K562 (cell line): ENCODE results near the gene ZNF787. TPM values are rescaled to one million over a fixed set of nuclear protein-coding genes. Genes with fewer than 3 reads are reported as not detected.

Source experiments
- ATAC-seq: fragments of 200-7000 bp; cut with Tn5 transposase; 3 replicates; pipeline ENCODE4 v1.9.1; 2020; ENCODE audit warnings: moderate library complexity
- BruUV-seq: library from RNA; stranded (reverse); fragments of 400-500 nt; replicated peaks from 2 replicates; lab custom pipeline; 2021; lab: Mats Ljungman, UMichigan
- CTCF ChIA-PET: fragments of 300-600 bp; formaldehyde crosslinking; extraction: SDS; loops from one replicate; lab custom pipeline; 2021; ENCODE audit warnings: low intra/inter-chr PET ratio; lab: Yijun Ruan, JAX
- POLR2A ChIA-PET: fragments of 300-600, 350-650 bp; sonication (Branson Sonifier 250); formaldehyde crosslinking; extraction: SDS; loops from one replicate; lab custom pipeline; 2021; ENCODE audit warnings: antibody characterized with exemption, inconsistent platforms; lab: Yijun Ruan, JAX
- DNase-seq, 4 experiments: peaks; one replicate each; pipeline versions ENCODE4 v3.0.0 to v3.0.0-alpha.2; 2011 to 2018; ENCODE audit warnings: low spot score in 3 of 4, mixed read lengths in 3 of 4; ENCODE audit errors: extremely low read depth in 1 of 4
- FAIRE-seq: peaks from 2 replicates; lab custom pipeline; 2011; peaks lifted over from hg19 to GRCh38; lab: Jason Lieb, UNC
- H2AFZ ChIP-seq: 2 replicates; pipeline ENCODE4 v1.6.0; 2011; ENCODE audit warnings: low read depth, low read length, control low read depth, inconsistent platforms
- H3K27ac ChIP-seq: fragments of 200-600 bp; 3 replicates; pipeline ENCODE4 v1.8.0; 2011; ENCODE audit warnings: low read depth, mild to moderate bottlenecking, control low read depth, inconsistent platforms, low read length, moderate library complexity, mixed read lengths; ENCODE audit errors: extremely low read depth
- H3K27me3 ChIP-seq, 2 experiments: fragments of 300-600 bp in 1 of 2; 2 replicates in 1 of 2; 3 replicates in 1 of 2; pipeline versions ENCODE4 v1.6.0 to v1.8.0; 2011; ENCODE audit warnings: inconsistent platforms in 2 of 2, low read length in 2 of 2, mild to moderate bottlenecking in 1 of 2, mixed read lengths in 1 of 2, moderate library complexity in 1 of 2; ENCODE audit not compliant: control insufficient read depth in 2 of 2, insufficient read depth in 2 of 2
- H3K36me3 ChIP-seq: fragments of 300-600 bp; 3 replicates; pipeline ENCODE4 v1.8.0; 2011; ENCODE audit warnings: mild to moderate bottlenecking, low read length, inconsistent platforms; ENCODE audit not compliant: control insufficient read depth, insufficient read depth
- H3K4me1 ChIP-seq, 2 experiments: fragments of 200-600 bp in 1 of 2; replicated peaks in 1 of 2; 2 replicates in 1 of 2; 3 replicates in 1 of 2; pipeline versions ENCODE4 v1.5.1 to v1.8.0; 2011; ENCODE audit warnings: inconsistent platforms in 2 of 2, low read length in 2 of 2, mild to moderate bottlenecking in 1 of 2, mixed read lengths in 1 of 2, moderate library complexity in 1 of 2; ENCODE audit not compliant: control insufficient read depth in 2 of 2, insufficient read depth in 2 of 2
- H3K4me2 ChIP-seq: 2 replicates; pipeline ENCODE4 v1.6.1; 2011; ENCODE audit warnings: low read length, control low read depth, inconsistent platforms, mixed read lengths; ENCODE audit not compliant: insufficient read depth
- H3K4me3 ChIP-seq: fragments of 200-600 bp; sonication (generic), shearing (Covaris generic); 2 replicates; pipeline ENCODE4 v1.5.1; 2016; ENCODE audit warnings: control low read depth, inconsistent platforms
- H3K79me2 ChIP-seq: fragments of 200-600 bp; 3 replicates; pipeline ENCODE4 v1.8.0; 2011; ENCODE audit warnings: low read length, inconsistent platforms; ENCODE audit not compliant: control insufficient read depth, insufficient read depth
- H3K9ac ChIP-seq, 2 experiments: 2 replicates each; pipeline versions ENCODE4 v1.6.0 to v1.6.1; 2011; ENCODE audit warnings: low read depth in 2 of 2, low read length in 2 of 2, control low read depth in 1 of 2, inconsistent platforms in 1 of 2, mild to moderate bottlenecking in 1 of 2, mixed read lengths in 1 of 2; ENCODE audit not compliant: insufficient read depth in 1 of 2
- H3K9me1 ChIP-seq: one replicate; pipeline ENCODE4 v1.6.0; 2011; ENCODE audit warnings: inconsistent platforms, mild to moderate bottlenecking, low read length, moderate library complexity; ENCODE audit not compliant: control insufficient read depth, insufficient read depth
- H3K9me3 ChIP-seq: replicated peaks from 2 replicates; pipeline ENCODE4 v1.5.1; 2011; ENCODE audit warnings: low read depth, low read length, inconsistent platforms; ENCODE audit not compliant: control insufficient read depth, insufficient read depth
- H4K20me1 ChIP-seq: replicated peaks from 2 replicates; pipeline ENCODE4 v1.6.1; 2011; ENCODE audit warnings: low read length, inconsistent platforms, mixed read lengths; ENCODE audit not compliant: control insufficient read depth, insufficient read depth
- CREM ChIP-seq: IDR thresholded peaks from 2 replicates; pipeline ENCODE4 v1.6.1; 2014; ENCODE audit warnings: antibody characterized with exemption, low read depth
- MAFF ChIP-seq: IDR thresholded peaks from 2 replicates; pipeline ENCODE4 v1.6.1; 2012; ENCODE audit warnings: low read length, improper control_type of control experiment
- MITF ChIP-seq: IDR thresholded peaks from 2 replicates; pipeline ENCODE4 v1.6.1; 2014; ENCODE audit warnings: antibody characterized with exemption
- NFIC ChIP-seq: fragments of 450-650 bp; IDR thresholded peaks from 2 replicates; pipeline ENCODE4 v1.6.1; 2017; ENCODE audit warnings: mild to moderate bottlenecking, inconsistent platforms
- POLR2G ChIP-seq: fragments of 200-400 bp; formaldehyde crosslinking; IDR thresholded peaks from 2 replicates; pipeline ENCODE4 v1.6.1; 2017; ENCODE audit warnings: low read depth, mild to moderate bottlenecking, antibody characterized with exemption, low read length, moderate library complexity
- POLR3A ChIP-seq: IDR thresholded peaks from 2 replicates; pipeline ENCODE4 v1.6.1; 2011; ENCODE audit warnings: borderline replicate concordance, mild to moderate bottlenecking, moderate library complexity; ENCODE audit not compliant: insufficient read length, insufficient read depth; ENCODE audit errors: extremely low read depth
- PURB ChIP-seq: sonication (generic); formaldehyde crosslinking; IDR thresholded peaks from 2 replicates; pipeline ENCODE4 v1.9.0; 2021; ENCODE audit warnings: low read depth, mild to moderate bottlenecking, missing genetic modification reagents
- TCF15 ChIP-seq: fragments of 250-450 bp; sonication (Bioruptor Pico); IDR thresholded peaks from 2 replicates; pipeline ENCODE4 v1.8.0; 2022; ENCODE audit warnings: moderate library complexity, mild to moderate bottlenecking, inconsistent platforms
- ZBTB33 ChIP-seq: sonication (generic); formaldehyde crosslinking; IDR thresholded peaks from 2 replicates; pipeline ENCODE4 v1.8.1; 2023; ENCODE audit warnings: mild to moderate bottlenecking, missing genetic modification reagents
- ZBTB34 ChIP-seq: fragments of 250-450 bp; sonication (Bioruptor Pico); IDR thresholded peaks from 2 replicates; pipeline ENCODE4 v1.8.0; 2021; ENCODE audit warnings: mild to moderate bottlenecking, moderate library complexity
- ZBTB9 ChIP-seq: fragments of 450-650 bp; formaldehyde crosslinking; IDR thresholded peaks from 2 replicates; pipeline ENCODE4 v1.4.0; 2020; ENCODE audit warnings: mild to moderate bottlenecking, moderate library complexity
- ZNF197 ChIP-seq: fragments of 200-800 bp; sonication (Bioruptor generic); IDR thresholded peaks from 2 replicates; pipeline ENCODE4 v1.6.1; 2016; ENCODE audit warnings: low read depth, missing genetic modification characterization, missing compliant biosample characterization
- ZNF75A ChIP-seq: fragments of 450-650 bp; formaldehyde crosslinking; IDR thresholded peaks from 2 replicates; pipeline ENCODE4 v1.4.0; 2020; ENCODE audit warnings: mild to moderate bottlenecking
- WGBS: fragments of 100-300 bp; shearing (Covaris generic); methylation state at CpG from one replicate; pipeline ENCODE4 v1.1.6; 2016; ENCODE audit warnings: low coverage, mixed read lengths; ENCODE audit not compliant: insufficient coverage; ENCODE audit errors: missing lambda C conversion rate; 5-methylcytosine and 5-hydroxymethylcytosine counted together
- in situ Hi-C: fragments of 300-500 bp; cut with MboI; formaldehyde crosslinking; loops from 4 replicates; pipeline ENCODE4 v1.15.0; 2018; ENCODE audit warnings: inconsistent platforms, mixed read lengths
- intact Hi-C: fragments of 100-400 bp; cut with micrococcal nuclease; formaldehyde crosslinking; loops from 2 replicates; pipeline ENCODE4 v1.14.2; 2022
- polyA plus RNA-seq, 8 experiments: library from polyadenylated mRNA; depleted of rRNA in 4 of 8; stranded (reverse) in 5 of 8; unstranded in 3 of 8; fragments of >200 nt; fragmentation: Nextera tagmentation in 2 of 8; fragmentation: Illumina TruSeq in 1 of 8; extraction: Ambion mirVana in 2 of 8; extraction: Trizol in 1 of 8; gene quantifications; 2 replicates each; pipeline versions ENCODE4 v1.2.1 to v1.2.3, GENCODE V29; 2011 to 2014; ENCODE audit warnings: inconsistent platforms in 1 of 8, missing spikeins in 1 of 8
- total RNA-seq, 7 experiments: library from RNA; depleted of rRNA in 6 of 7; stranded (reverse); fragments of >200 nt in 6 of 7; fragmentation: Illumina TruSeq in 2 of 7; extraction: Trizol in 2 of 7; gene quantifications; 2 replicates each; pipeline versions ENCODE4 v1.2.1 to v1.2.3, GENCODE V29; 2011 to 2021; ENCODE audit warnings: low replicate concordance in 1 of 7

ZNF787 gene
- total and polyA plus RNA-seq, 9 of the 15 experiments (the other 6 are each of a cell fraction or from before 2014, with no cell fraction given): 0.45 to 77.6 (median 7.3) TPM

GRCh38 chr19:56110515-56111448, 10.3 kb downstream of the ZNF787 start:
- CTCF ChIA-PET: no interaction called here
- H3K9me3 ChIP-seq: peaks cover 4% of the 10 kb centered on the region; the same call in 1 of the 2 replicates
- DNase-seq: peak in 1 of 4 experiments; percentile 14
- peaks cover 12% of the 10 kb centered on the region for H3K9me1 ChIP-seq
- peaks cover 8 to 65% of the 10 kb centered on the region in 2 experiments; a peak in 3 of 5 replicates for H3K4me1 ChIP-seq
- peaks cover 97% of the 10 kb centered on the region for H3K79me2 ChIP-seq
- peak; percentile 78 for ATAC-seq
- in situ Hi-C loops (no loop called here), intact Hi-C loops (no loop called here)
- H3K27me3 ChIP-seq: no peaks in the 10 kb centered on the region
- no TSS peak for BruUV-seq
- no peak for FAIRE-seq
- no peak overlapping the region for H3K27ac ChIP-seq
- H3K9ac ChIP-seq: peak overlapping the region in 1 of 2 experiments; percentile 83; a peak in 2 of 4 replicates
- H2AFZ ChIP-seq: no peak overlapping the region
- no peak overlapping the region for H3K4me2 ChIP-seq
- POLR2A ChIA-PET: interaction anchor here (0.6 to 1.2 kb wide), 6 partner anchors 9 to 78 kb away, joined by 3 to 4 read pairs (median 3); no protein-coding TSS in a partner anchor
- 66% methylated on average over 11 of the region's 12 CpGs for WGBS
- H3K4me3 ChIP-seq: no peak overlapping the region
- H4K20me1 ChIP-seq: peaks cover 24% of the 10 kb centered on the region
- peaks cover 61% of the 10 kb centered on the region for H3K36me3 ChIP-seq
- no peak for TF ChIP-seq ZBTB9 (CRISPR knock-in tag)
- no peak for TF ChIP-seq POLR3A
- TF ChIP-seq NFIC: peak; percentile 52; the same call in 1 of the 2 replicates
- no peak for TF ChIP-seq ZNF75A (CRISPR knock-in tag)
- TF ChIP-seq MITF: no peak
- no peak for TF ChIP-seq MAFF
- TF ChIP-seq CREM: no peak
- no peak for TF ChIP-seq PURB (CRISPR knock-in tag)
- peak; percentile 51; the same call in 1 of the 2 replicates for TF ChIP-seq ZBTB33 (CRISPR knock-in tag)
- peak; percentile 45; the same call in 1 of the 2 replicates for TF ChIP-seq POLR2G
- TF ChIP-seq ZBTB34 (CRISPR knock-in tag): no peak
- no peak for TF ChIP-seq TCF15 (CRISPR knock-in tag)
- no peak for TF ChIP-seq ZNF197 (CRISPR knock-in tag)
